ENCODE results near the gene UNC80.

DNA sequence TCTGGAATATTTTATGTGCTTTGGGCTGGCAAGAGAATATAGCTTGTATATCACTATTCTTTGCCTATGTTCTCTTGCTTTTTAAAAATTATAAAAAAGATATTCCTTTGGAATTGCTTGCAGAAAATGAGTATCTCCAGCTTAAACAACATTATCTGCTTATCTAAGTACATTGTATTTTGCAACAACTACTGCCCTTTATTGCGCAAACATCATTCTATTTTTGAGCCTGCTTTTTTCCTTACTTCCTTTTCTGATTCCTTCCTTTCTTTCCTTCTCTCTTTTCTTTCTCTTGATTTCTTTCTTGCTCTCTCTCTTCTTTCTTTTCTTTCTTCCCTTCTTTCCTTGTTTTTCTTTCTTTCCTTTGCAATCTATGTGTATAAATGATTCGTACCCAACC is 74.0 kb downstream of the UNC80 start:
- TF ChIP-seq CTCF (IDR thresholded peaks at IDR 0.05; ENCODE audit: low read depth, low read length): no peak
- TF ChIP-seq POLR2A (IDR thresholded peaks at IDR 0.05; ENCODE audit: extremely low read depth, insufficient read length): no peak
